HG03558 (cell line): Measurements from ENCODE around the gene GLI3.
"Not testable (repeated sequence)": the region's sequence is repeated elsewhere in the genome, so short reads cannot be mapped to it uniquely, and the experiment has no call there.

ENCODE experiments used
- ATAC-seq: cut with Tn5 transposase; IDR thresholded peaks from one replicate; pipeline ENCODE4 v1.9.1; 2021; ENCODE audit warnings: moderate number of reproducible peaks; ENCODE audit not compliant: unreplicated experiment; ENCODE audit errors: extremely low read depth

GLI3 gene

GRCh38 chr7:42217053-42217452, 20.0 kb downstream of the GLI3 start:
- no peak for ATAC-seq

GRCh38 chr7:42214060-42214679, 22.8 kb downstream of the GLI3 start:
- ATAC-seq, result no peak

GRCh38 chr7:42213093-42213492, 23.9 kb downstream of the GLI3 start:
- no peak for ATAC-seq

GRCh38 chr7:42212541-42213090, 24.4 kb downstream of the GLI3 start:
- ATAC-seq, result no peak

GRCh38 chr7:42211938-42212337, 25.1 kb downstream of the GLI3 start:
- no peak for ATAC-seq

GRCh38 chr7:42210779-42211178, 26.2 kb downstream of the GLI3 start:
- ATAC-seq, result no peak

GRCh38 chr7:42210333-42210732, 26.7 kb downstream of the GLI3 start:
- ATAC-seq, result no peak

GRCh38 chr7:42209085-42209484, 27.9 kb downstream of the GLI3 start:
- not testable (repeated sequence) for ATAC-seq

- no peak for ATAC-seq
These were observed 28.4 kb downstream of the GLI3 start for GRCh38 chr7:42208572-42208971.

- no peak for ATAC-seq
These were observed 29.6 kb downstream of the GLI3 start for GRCh38 chr7:42207420-42207819.

GRCh38 chr7:42203336-42203735, 33.7 kb downstream of the GLI3 start:
- no peak for ATAC-seq

- no peak for ATAC-seq
These were observed 34.4 kb downstream of the GLI3 start for GRCh38 chr7:42202601-42203000.

GRCh38 chr7:42198974-42199668, 37.9 kb downstream of the GLI3 start:
- no peak for ATAC-seq

- ATAC-seq, result no peak
These were observed 38.7 kb downstream of the GLI3 start for GRCh38 chr7:42198296-42198695.

- ATAC-seq, result no peak
These were observed 39.6 kb downstream of the GLI3 start for GRCh38 chr7:42197451-42197850.

- ATAC-seq, result no peak
These were observed 42.8 kb downstream of the GLI3 start for GRCh38 chr7:42194238-42194637.

GRCh38 chr7:42193471-42194129, 43.4 kb downstream of the GLI3 start:
- no peak for ATAC-seq

- no peak for ATAC-seq
These were observed 44.1 kb downstream of the GLI3 start for GRCh38 chr7:42192851-42193461.

- ATAC-seq, result no peak
These were observed 44.9 kb downstream of the GLI3 start for GRCh38 chr7:42192066-42192465.

GRCh38 chr7:42189535-42189934, 47.5 kb downstream of the GLI3 start:
- ATAC-seq, result no peak

- no peak for ATAC-seq
These were observed 50.9 kb downstream of the GLI3 start for GRCh38 chr7:42186151-42186550.
